ENCODE data around the gene AIF1L. TPM values are rescaled to one million over a fixed set of nuclear protein-coding genes. Genes with fewer than 3 reads are reported as not detected.
"Not testable (repeated sequence)": the region's sequence is repeated elsewhere in the genome, so short reads cannot be mapped to it uniquely, and the experiment has no call there.

Gene AIF1L
- total RNA-seq, 1 experiment from 2014 or later: 3.5 TPM

DNA sequence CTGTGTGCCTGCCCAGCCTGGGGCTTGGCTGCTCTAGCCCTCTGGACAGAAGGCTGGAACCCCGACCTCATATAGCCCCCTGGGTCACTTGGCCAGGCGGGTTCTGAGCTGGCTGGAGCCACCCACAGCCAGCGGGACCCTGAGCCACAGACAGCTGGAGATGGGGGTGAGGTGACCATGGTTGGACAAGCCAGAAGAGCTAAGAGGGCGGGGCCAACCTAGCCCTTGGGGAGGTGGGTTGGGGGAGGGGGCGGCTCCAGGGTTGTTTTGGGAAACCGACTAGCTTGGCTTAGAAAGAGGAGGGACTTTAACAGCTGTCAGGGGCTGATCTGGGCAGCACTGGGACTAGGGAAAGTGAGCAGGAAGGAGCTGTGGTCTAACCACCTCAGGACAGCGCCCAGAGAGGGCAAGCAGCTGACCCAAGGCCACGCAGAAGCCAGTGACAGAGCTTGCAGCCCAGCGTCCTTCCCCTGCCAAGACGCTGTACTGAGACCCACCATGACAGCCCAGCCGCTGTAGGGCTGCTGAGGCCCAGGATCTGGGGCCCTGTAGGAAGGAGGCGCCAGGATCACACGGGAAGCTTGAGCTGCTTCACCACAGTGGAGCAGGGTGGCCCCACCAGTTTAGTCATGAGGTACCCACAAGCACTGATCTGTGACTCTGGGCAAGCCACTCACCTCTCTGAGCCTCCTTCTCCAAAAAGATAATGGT lies 2.2 kb downstream of the AIF1L start:
- no peak for DNase-seq (ENCODE audit: low read depth)

GRCh38 chr9:131099102-131099606 lies 2.8 kb downstream of the AIF1L start:
- no peak for DNase-seq (ENCODE audit: low read depth)

DNA sequence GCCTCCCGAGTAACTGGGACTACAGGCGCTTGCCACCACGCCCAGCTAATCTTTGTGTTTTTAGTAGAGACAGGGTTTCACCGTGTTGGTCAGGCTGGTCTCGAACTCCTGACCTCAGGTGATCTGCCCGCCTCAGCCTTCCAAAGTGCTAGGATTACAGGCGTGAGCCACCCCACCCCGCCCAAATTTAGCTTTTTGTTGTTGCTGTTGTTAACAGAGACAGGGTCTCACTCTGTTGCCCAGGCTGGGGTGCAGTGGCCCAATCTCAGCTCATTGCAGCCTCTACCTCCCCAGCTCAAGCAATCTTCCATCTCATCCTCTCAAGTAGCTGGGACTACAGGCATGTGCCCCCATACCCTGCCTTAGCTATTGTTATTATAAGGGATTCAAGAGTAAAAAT lies 3.5 kb downstream of the AIF1L start:
- not testable (repeated sequence) for DNase-seq (ENCODE audit: low read depth)

DNA sequence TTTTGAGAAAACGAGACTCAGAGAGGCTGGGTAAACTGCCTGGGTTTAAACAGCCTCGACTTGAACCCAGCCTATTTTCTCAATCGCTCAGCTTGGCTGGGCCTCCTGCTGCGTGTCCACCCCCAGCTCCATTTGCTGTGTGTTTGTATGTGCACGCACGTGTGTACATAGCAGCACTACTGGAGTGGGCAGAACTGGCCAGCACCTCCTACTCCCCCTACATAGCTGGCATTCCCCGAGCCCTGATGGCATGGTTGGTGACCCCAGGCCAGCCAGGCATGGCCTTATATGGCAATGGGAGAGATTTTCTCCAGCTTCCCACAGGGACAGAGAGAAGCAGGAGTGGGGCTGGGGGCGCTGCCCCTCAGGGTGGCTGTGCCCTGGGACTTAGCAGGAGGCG lies 4.1 kb downstream of the AIF1L start:
- no peak for DNase-seq (ENCODE audit: low read depth)

DNA sequence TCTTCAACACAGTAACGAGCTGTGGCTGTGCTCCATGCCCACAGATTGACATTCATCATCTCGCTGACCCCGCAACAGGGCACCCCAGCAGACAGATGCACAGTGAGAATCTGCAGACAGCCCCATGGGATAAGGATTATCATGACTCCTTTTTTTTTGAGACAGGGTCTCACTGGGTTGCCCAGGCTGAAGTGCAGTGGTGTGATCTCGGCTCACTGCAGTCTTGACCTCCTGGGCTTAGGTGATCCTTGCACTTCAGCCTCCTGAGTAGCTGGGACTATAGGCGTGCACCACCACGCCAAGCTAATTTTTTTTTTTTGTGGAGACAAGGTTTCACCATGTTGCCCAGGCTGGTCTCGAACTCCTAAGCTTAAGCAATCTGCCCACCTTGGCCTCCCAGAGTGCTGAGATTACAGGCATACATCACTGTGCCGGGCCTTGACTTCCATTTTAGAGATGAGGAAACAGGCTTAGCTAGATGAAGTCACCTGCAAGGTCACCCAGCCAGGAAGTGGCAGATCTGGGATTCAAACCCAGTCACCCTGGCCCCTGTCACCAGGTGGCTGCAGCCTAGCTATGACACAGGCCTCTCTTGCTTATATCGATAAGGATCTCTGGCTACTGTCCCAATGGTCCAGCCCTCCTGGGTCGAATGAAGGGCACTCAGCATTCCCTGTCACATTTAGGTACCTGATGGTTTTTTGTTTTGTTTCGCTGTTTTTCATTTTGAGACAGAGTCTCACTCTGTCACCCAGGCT lies 5.1 kb downstream of the AIF1L start:
- no peak for DNase-seq (ENCODE audit: low read depth)

- no peak for DNase-seq (ENCODE audit: low read depth)
These were observed 6.7 kb downstream of the AIF1L start for GRCh38 chr9:131103024-131103423.

GRCh38 chr9:131103535-131103934 lies 7.2 kb downstream of the AIF1L start:
- DNase-seq (ENCODE audit: low read depth): no peak

DNA sequence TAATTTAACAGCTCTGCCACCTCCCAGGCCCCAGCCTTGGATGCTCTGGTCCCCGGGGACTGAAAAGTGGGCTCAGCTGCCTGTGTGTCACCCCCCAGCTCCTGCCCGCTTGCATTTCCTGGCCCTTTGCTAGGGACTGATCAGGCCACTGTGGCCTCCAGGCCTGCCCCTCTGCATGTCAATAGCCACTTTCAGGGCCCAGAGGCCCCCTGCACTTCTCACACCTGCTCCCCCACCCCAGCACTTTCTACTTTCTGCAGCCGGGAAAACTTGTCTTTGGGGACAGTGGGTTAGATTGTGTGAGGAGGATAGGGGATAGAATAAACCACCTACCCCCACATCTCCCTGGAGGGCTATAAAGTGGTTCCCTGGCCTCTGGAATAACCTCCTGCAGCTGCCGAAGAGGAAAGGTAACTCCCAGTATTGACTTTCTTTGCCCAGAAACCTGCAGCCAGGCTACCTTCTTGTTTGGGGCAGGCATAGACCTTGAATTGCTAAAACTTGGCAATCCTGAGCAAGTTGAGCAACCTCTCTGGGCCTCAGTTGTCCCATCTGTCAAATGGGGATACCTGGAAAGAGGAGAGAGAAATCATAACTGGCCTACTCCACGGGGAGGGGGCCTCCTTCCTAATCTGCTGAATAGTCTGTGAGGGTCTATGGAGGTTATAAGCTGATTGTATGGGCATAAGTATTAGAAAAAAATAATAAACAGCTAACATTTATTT lies 7.8 kb downstream of the AIF1L start:
- no peak for DNase-seq (ENCODE audit: low read depth)

- no peak for DNase-seq (ENCODE audit: low read depth)
These were observed 9.6 kb downstream of the AIF1L start for GRCh38 chr9:131105952-131106351.

GRCh38 chr9:131107760-131108159 lies 11.4 kb downstream of the AIF1L start:
- DNase-seq (ENCODE audit: low read depth): no peak

DNA sequence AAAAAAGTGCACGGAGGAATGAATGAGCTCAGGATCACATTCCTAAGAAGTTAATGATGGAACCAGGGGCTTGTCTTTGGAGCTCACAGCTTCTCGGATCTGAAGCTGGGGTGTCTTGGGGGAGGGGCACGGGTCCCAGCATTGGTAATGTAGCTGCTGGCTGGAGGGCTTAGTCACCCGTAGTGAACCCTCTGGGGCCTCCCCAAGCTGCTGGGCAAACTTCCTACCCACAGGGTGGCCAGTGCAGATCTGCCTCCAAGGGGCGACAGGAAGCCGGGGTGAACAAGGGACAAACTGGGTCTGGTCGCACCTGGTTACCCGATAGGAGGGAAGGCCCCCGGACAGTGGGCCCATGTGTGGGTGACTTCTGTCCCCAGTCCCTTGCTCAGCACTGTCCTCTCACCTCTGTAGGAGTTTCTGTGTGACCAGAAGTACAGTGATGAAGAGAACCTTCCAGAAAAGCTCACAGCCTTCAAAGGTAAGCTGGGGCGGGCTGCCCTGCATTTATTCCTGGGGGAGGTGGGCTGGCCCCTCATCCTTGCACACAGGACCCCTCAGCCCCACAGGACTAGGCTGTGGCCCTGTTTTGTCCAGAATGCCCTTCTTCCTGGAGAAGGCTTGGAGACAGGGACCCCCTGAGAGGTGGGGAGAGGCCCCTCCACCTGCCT lies 15.0 kb downstream of the AIF1L start:
- DNase-seq (ENCODE audit: low read depth): no peak

- DNase-seq (ENCODE audit: low read depth): no peak
These were observed 15.6 kb downstream of the AIF1L start for GRCh38 chr9:131111854-131112311.

DNA sequence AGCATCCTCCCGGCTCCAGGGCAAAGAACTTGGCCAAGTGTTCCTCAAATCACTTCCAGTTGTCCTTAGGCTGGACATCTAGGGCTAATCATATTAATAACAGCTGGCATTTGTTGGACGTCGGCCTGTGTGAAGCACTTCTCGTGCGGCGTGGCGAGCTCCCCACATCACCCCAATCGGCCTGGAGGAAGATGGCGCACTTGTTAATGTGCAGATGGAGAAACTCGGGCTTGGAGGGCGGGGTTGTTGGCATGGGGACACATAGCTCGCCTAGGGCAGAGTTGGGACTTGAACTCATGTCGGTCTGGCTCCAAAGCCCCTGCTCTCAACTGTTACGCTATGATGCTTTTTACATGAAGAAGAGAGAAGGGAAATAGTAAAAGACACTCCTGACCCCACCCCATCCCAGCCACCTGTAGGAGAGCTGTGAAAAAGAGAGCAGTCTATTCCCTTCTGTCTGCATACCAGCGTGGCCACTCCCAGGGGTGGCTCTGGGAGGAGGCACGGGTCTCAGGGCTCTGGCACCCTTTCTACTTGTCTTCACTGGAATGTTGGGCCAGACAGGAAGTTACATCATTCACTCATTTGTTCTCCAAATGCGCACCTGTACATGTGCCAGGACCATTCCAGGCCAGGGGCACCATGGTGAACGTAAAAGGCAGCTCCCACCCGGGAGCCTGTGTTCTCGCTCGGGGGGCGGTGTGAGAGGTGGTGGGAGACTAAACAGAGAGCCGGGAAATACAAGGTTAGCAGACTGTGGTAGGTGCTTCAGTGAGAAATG lies 16.2 kb downstream of the AIF1L start:
- no peak for DNase-seq (ENCODE audit: low read depth)

DNA sequence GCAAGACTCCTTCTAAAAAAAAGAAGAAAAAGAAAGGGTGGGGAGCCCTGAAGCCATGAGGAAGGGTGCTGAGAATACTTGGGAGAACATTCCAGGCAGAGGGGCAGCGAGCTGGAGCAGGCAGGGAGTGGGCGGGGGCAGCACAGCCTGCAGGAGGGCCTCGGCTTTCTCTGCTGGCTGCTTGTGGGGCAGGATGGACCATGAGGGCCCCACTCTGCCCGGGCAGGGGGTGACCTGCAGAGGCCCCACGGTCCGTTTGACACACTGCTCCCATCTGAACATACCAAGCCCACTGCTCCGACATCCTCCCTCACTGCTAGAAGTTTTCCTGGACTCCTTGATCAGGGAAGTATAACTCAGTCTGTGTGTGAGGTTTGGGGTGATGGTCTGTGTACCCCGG lies 17.3 kb downstream of the AIF1L start:
- DNase-seq (ENCODE audit: low read depth): no peak

GRCh38 chr9:131114084-131114535 lies 17.8 kb downstream of the AIF1L start:
- DNase-seq (ENCODE audit: low read depth): no peak

DNA sequence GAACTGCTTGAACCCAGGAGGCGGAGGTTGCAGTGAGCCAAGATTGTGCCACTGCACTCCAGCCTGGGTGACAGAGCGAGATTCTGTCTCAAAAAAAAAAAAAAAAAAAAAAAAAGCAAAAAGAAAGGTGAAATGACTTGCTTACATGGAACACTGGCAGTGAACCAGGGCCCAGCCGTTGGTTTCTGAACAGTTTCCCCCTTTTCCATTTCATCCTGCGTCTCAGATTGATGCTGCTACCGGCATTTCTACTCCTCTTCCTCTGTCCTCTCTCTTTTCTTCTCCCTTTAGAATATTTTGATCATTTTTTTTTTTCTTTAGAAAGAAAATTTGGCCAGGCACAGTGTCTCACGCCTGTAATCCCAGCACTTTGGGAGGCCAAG lies 19.0 kb downstream of the AIF1L start:
- not testable (repeated sequence) for DNase-seq (ENCODE audit: low read depth)

- no peak for DNase-seq (ENCODE audit: low read depth)
These were observed 20.2 kb downstream of the AIF1L start for GRCh38 chr9:131116281-131117120.

DNA sequence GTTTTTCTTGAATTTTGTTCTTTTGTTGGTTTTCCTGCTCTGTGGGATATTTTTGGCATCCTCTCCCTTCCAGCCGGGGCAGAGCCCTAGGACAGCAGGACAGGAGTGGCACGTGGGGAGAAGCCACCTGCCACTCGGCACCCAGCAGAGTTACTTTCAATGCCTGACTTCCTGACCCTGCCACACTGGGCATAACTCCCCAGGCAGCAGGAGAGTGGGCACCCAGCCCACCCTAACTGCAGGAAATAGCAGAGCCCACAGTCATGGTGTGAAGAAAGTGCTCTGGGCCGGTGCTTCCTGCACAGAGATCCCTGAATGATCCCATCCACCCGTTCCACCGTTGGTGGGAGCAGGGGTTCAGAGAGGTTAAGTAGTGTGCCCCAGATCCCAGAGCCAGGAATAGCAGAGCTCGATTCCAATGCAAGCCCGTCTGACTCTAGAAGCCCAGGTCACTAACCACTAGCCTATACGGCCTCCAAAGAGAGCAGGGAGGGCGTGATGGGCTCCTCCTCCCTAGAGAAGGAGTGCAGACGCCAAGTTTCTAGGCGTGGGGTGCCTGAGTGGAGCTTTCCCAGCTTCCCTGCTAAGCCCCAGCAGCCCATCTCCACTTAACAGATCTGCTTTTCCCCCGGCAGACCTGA lies 20.9 kb downstream of the AIF1L start:
- no peak for DNase-seq (ENCODE audit: low read depth)

DNA sequence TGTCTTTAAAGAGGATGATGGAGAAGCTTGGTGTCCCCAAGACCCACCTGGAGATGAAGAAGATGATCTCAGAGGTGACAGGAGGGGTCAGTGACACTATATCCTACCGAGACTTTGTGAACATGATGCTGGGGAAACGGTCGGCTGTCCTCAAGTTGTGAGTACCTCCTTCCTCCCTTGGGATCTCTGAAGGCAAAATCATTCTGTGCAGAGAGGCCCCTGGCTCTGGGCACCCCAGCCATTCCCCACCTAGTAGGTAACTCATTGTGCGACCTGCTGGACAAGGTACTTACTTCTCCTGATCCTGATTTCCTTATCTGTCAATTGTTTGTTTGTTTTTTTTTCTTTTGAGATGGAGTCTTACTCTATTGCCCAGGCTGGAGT lies 21.4 kb downstream of the AIF1L start:
- DNase-seq (ENCODE audit: low read depth): no peak

DNA sequence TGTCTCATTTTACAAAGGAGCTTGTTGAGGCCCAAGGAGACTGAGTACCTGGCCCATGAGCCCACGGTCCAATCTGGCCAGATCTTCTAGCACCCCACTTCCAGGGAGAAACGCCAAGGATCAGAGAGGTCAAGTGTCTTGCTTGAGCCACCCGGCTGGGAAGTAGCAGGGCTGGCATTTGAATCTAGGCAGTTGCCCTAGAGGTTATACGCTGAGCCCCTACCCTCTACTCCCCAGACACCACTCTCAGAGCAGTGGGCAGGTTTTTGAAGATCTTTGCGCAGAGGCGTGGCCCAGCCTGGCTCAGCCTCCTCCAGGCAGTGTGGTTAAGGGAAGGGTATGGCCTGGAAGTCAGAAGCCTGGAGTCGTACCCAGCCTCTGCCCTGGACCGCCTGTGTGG lies 23.3 kb downstream of the AIF1L start:
- DNase-seq (ENCODE audit: low read depth): no peak

Data from Daoy (cell line).